ENCODE measurements around the gene RAVER2.
"Not testable (repeated sequence)": the region's sequence is repeated elsewhere in the genome, so short reads cannot be mapped to it uniquely, and the experiment has no call there.

The RAVER2 gene

GRCh38 chr1:64820572-64820971 lies 75.7 kb downstream of the RAVER2 start:
- not testable (repeated sequence) for DNase-seq

- no peak for DNase-seq
Observed at GRCh38 chr1:64822621-64823020, 77.7 kb downstream of the RAVER2 start.

GRCh38 chr1:64823691-64824476 lies 79.0 kb downstream of the RAVER2 start:
- DNase-seq: no peak

GRCh38 chr1:64826991-64827390 lies 82.1 kb downstream of the RAVER2 start:
- no peak for DNase-seq

- no peak for DNase-seq
Observed at GRCh38 chr1:64828829-64829228, 84.0 kb downstream of the RAVER2 start.

GRCh38 chr1:64829411-64830029 lies 84.6 kb downstream of the RAVER2 start:
- DNase-seq: no peak

GRCh38 chr1:64830030-64830651 lies 85.3 kb downstream of the RAVER2 start:
- no peak for DNase-seq

GRCh38 chr1:64834734-64835133 lies 89.9 kb downstream of the RAVER2 start:
- DNase-seq: no peak

- DNase-seq: no peak
Observed at GRCh38 chr1:64836802-64837201, 91.9 kb downstream of the RAVER2 start.

GRCh38 chr1:64838486-64838885 lies 93.6 kb downstream of the RAVER2 start:
- DNase-seq: no peak

- no peak for DNase-seq
Observed at GRCh38 chr1:64839261-64839660, 94.4 kb downstream of the RAVER2 start.

- DNase-seq: no peak
Observed at GRCh38 chr1:64839732-64840405, 95.0 kb downstream of the RAVER2 start.

- DNase-seq: no peak
Observed at GRCh38 chr1:64841330-64842065, 96.6 kb downstream of the RAVER2 start.

GRCh38 chr1:64842224-64842623 lies 97.3 kb downstream of the RAVER2 start:
- DNase-seq: no peak

GRCh38 chr1:64843675-64844074 lies 98.8 kb downstream of the RAVER2 start:
- DNase-seq: no peak

- DNase-seq: no peak
Observed at GRCh38 chr1:64844175-64844574, 99.3 kb downstream of the RAVER2 start.

GRCh38 chr1:64844609-64845008 lies 99.7 kb downstream of the RAVER2 start:
- DNase-seq: no peak

- no peak for DNase-seq
Observed at GRCh38 chr1:64845831-64846425, 101.1 kb downstream of the RAVER2 start.

- DNase-seq: no peak
Observed at GRCh38 chr1:64846573-64847430, 101.9 kb downstream of the RAVER2 start.

- DNase-seq: no peak
Observed at GRCh38 chr1:64847666-64848065, 102.8 kb downstream of the RAVER2 start.

GRCh38 chr1:64848136-64848535 lies 103.3 kb downstream of the RAVER2 start:
- no peak for DNase-seq

All from SIG-M5 (cell line).